Measurements from ENCODE around the gene EIPR1.

DNA sequence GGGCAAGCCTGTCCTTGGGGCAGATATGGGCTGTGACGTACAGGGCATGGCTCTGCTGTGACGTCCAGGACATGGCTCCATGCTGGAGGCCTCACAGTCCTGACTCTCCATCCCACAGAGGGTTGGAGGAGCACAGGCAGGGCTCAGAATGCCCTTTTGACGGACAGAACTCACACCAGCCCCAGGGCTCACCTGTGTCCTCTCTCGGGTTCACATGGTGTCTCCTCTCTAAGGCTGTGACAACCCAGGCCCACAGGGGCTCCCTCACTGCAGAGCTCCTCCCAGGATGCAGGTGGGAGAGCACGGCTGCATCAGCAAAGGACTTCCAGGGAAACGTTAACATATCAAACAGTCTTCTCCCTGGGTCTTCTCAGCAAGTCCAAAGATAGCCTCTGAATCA, 133.8 kb downstream of the EIPR1 start:
- TF ChIP-seq POLR2AphosphoS5 (IDR thresholded peaks at IDR 0.05), result no peak
- no peak for TF ChIP-seq EZH2 (IDR thresholded peaks at IDR 0.05; ENCODE audit: borderline replicate concordance, insufficient read depth, low read length, poor library complexity, severe bottlenecking)

All from neural cell (in vitro differentiated cells).